GM18517 (cell line): ENCODE results near the gene GPR139.

Experiments
- ATAC-seq: cut with Tn5 transposase; IDR thresholded peaks from one replicate; pipeline ENCODE4 v1.9.1; 2021; ENCODE audit warnings: mild to moderate bottlenecking, moderate library complexity; ENCODE audit not compliant: unreplicated experiment

The GPR139 gene

GRCh38 chr16:19991614-19992013 lies 82.1 kb downstream of the GPR139 start:
- ATAC-seq: no peak

GRCh38 chr16:19984135-19984534 lies 89.6 kb downstream of the GPR139 start:
- ATAC-seq: no peak
